ENCODE results near the gene HIPK2.

DNA sequence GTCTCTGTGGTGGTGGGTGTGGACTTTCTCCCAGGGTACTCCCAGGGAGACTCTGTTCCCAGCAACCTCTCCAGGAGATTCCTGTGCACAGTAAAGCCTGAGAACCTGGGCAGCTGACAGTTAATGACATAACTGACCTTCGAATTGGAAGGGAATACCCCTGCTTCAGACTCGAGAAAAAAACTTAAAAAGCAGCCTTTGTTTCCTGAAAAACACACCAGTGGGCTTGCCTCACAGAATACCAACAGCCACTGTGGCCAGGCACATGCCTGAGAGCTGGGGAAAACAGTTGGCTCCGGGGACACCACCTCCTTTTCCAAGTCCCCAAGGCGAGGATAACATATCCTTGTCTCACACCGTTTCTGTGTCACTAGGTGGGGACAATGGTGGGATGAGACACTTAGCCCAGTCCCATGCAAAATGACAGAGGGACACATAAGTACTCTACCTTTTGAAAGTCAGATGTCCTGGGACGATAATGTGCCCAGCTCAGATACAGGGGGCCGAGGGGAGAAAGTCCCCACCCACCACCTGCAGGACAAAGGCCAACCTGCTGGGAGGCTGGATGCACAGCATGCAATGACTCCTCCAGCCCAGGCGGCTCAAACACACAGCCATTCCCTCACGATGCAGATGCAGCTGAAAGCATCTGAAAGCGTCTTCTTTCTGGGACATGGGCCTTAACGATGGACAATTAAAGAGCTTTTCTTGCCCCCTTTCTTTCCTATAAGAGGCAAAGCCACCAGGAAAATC, 65.6 kb downstream of the HIPK2 start:
- TF ChIP-seq, protein P1, sequence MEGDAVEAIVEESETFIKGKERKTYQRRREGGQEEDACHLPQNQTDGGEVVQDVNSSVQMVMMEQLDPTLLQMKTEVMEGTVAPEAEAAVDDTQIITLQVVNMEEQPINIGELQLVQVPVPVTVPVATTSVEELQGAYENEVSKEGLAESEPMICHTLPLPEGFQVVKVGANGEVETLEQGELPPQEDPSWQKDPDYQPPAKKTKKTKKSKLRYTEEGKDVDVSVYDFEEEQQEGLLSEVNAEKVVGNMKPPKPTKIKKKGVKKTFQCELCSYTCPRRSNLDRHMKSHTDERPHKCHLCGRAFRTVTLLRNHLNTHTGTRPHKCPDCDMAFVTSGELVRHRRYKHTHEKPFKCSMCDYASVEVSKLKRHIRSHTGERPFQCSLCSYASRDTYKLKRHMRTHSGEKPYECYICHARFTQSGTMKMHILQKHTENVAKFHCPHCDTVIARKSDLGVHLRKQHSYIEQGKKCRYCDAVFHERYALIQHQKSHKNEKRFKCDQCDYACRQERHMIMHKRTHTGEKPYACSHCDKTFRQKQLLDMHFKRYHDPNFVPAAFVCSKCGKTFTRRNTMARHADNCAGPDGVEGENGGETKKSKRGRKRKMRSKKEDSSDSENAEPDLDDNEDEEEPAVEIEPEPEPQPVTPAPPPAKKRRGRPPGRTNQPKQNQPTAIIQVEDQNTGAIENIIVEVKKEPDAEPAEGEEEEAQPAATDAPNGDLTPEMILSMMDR (IDR thresholded peaks at IDR 0.05): no peak
- TF ChIP-seq POLR2A (IDR thresholded peaks at IDR 0.05): no peak
